AG09309 (cell line): ENCODE results near the gene NCBP1.

ENCODE experiments used
- DNase-seq: peaks from one replicate; pipeline ENCODE4 v3.0.0-alpha.2; 2010; ENCODE audit warnings: low read depth
- H3K4me3 ChIP-seq: 2 replicates; pipeline ENCODE4 v1.5.1; 2011; ENCODE audit warnings: mild to moderate bottlenecking, low read depth, low read length, moderate library complexity; ENCODE audit not compliant: control insufficient read depth
- CTCF ChIP-seq: IDR thresholded peaks from 2 replicates; pipeline ENCODE4 v1.5.1; 2011; ENCODE audit warnings: mild to moderate bottlenecking, low read depth, low read length, inconsistent platforms; ENCODE audit not compliant: insufficient read depth, control insufficient read depth; ENCODE audit errors: missing control alignments

The NCBP1 gene

GRCh38 chr9:97706246-97706645 is 72.6 kb downstream of the NCBP1 start:
- TF ChIP-seq CTCF, result no peak
- DNase-seq, result no peak
- no peak overlapping the region for H3K4me3 ChIP-seq

- no peak for DNase-seq
- TF ChIP-seq CTCF, result peak; percentile 80
- H3K4me3 ChIP-seq, result no peak overlapping the region
These were observed 77.0 kb downstream of the NCBP1 start for GRCh38 chr9:97710356-97711222.

- TF ChIP-seq CTCF, result no peak
- DNase-seq, result no peak
- no peak overlapping the region for H3K4me3 ChIP-seq
These were observed 77.6 kb downstream of the NCBP1 start for GRCh38 chr9:97711223-97711626.

- no peak overlapping the region for H3K4me3 ChIP-seq
These were observed 80.8 kb downstream of the NCBP1 start for GRCh38 chr9:97714435-97714834.

GRCh38 chr9:97717866-97718265 is 84.2 kb downstream of the NCBP1 start:
- TF ChIP-seq CTCF, result no peak

More at GRCh38 chr9:97714435-97714834, 80.8 kb downstream of the NCBP1 start:
- no peak for TF ChIP-seq CTCF
- peak; percentile 71 for DNase-seq

GRCh38 chr9:97721396-97721795 is 87.8 kb downstream of the NCBP1 start:
- DNase-seq, result no peak
- TF ChIP-seq CTCF, result no peak
- no peak overlapping the region for H3K4me3 ChIP-seq

More at GRCh38 chr9:97717866-97718265, 84.2 kb downstream of the NCBP1 start:
- H3K4me3 ChIP-seq, result no peak overlapping the region
- no peak for DNase-seq

GRCh38 chr9:97722331-97722730 is 88.7 kb downstream of the NCBP1 start:
- DNase-seq, result no peak
- no peak overlapping the region for H3K4me3 ChIP-seq
- TF ChIP-seq CTCF, result no peak
